Trophoblast cell (in vitro differentiated cells and primary cell): ENCODE results near the gene TADA2B.

Source experiments
- DNase-seq, 2 donors: peaks; one replicate each; pipeline ENCODE4 v3.0.0-alpha.2; 2016
- H2AFZ ChIP-seq: 2 replicates; pipeline ENCODE4 v1.6.1; 2013; ENCODE audit warnings: low read length, moderate library complexity, mild to moderate bottlenecking; ENCODE audit not compliant: insufficient read depth, poor library complexity
- H2AK5ac ChIP-seq: 2 replicates; pipeline ENCODE4 v1.6.1; 2013; ENCODE audit warnings: mild to moderate bottlenecking, low read length
- H2BK120ac ChIP-seq: 2 replicates; pipeline ENCODE4 v1.6.1; 2013; ENCODE audit warnings: low read length, mild to moderate bottlenecking, moderate library complexity; ENCODE audit not compliant: insufficient read depth, poor library complexity
- H2BK12ac ChIP-seq: 2 replicates; pipeline ENCODE4 v1.6.1; 2013; ENCODE audit warnings: mild to moderate bottlenecking, low read length, moderate library complexity
- H2BK5ac ChIP-seq: 2 replicates; pipeline ENCODE4 v1.6.1; 2013; ENCODE audit warnings: low read length, low read depth, moderate library complexity, mild to moderate bottlenecking; ENCODE audit not compliant: poor library complexity
- H3K14ac ChIP-seq: 2 replicates; pipeline ENCODE4 v1.6.1; 2013; ENCODE audit warnings: mild to moderate bottlenecking, low read length
- H3K18ac ChIP-seq: 2 replicates; pipeline ENCODE4 v1.6.1; 2013; ENCODE audit warnings: mild to moderate bottlenecking, low read length
- H3K23ac ChIP-seq: 2 replicates; pipeline ENCODE4 v1.6.1; 2013; ENCODE audit warnings: low read length
- H3K27ac ChIP-seq: 2 replicates; pipeline ENCODE4 v1.5.1; 2013; ENCODE audit warnings: low read depth, mild to moderate bottlenecking, inconsistent platforms, low read length, moderate library complexity
- H3K27me3 ChIP-seq: 2 replicates; pipeline ENCODE4 v1.6.1; 2013; ENCODE audit warnings: inconsistent platforms, mild to moderate bottlenecking, low read length, moderate library complexity; ENCODE audit not compliant: insufficient read depth
- H3K36me3 ChIP-seq, 2 experiments: 1 replicate in 1 of 2; 2 replicates in 1 of 2; pipeline ENCODE4 v1.6.1; 2013; ENCODE audit warnings: low read length in 2 of 2, mild to moderate bottlenecking in 2 of 2, moderate library complexity in 1 of 2; ENCODE audit not compliant: insufficient read depth in 2 of 2, control insufficient read depth in 1 of 2
- H3K4ac ChIP-seq: 2 replicates; pipeline ENCODE4 v1.6.1; 2013; ENCODE audit warnings: low read depth, mild to moderate bottlenecking, low read length, moderate library complexity
- H3K4me1 ChIP-seq, 2 experiments: 1 replicate in 1 of 2; 2 replicates in 1 of 2; pipeline ENCODE4 v1.6.1; 2013; ENCODE audit warnings: low read length in 2 of 2, mild to moderate bottlenecking in 2 of 2, moderate library complexity in 1 of 2; ENCODE audit not compliant: insufficient read depth in 2 of 2, control insufficient read depth in 1 of 2
- H3K4me2 ChIP-seq: 2 replicates; pipeline ENCODE4 v1.6.1; 2013; ENCODE audit warnings: inconsistent platforms, mild to moderate bottlenecking, low read length, moderate library complexity
- H3K4me3 ChIP-seq: 2 replicates; pipeline ENCODE4 v1.5.1; 2013; ENCODE audit warnings: mild to moderate bottlenecking, low read depth, low read length, inconsistent platforms
- H3K79me1 ChIP-seq: one replicate; pipeline ENCODE4 v1.6.1; 2013; ENCODE audit warnings: low read length
- H3K79me2 ChIP-seq: 2 replicates; pipeline ENCODE4 v1.6.1; 2013; ENCODE audit warnings: low read length, mild to moderate bottlenecking; ENCODE audit not compliant: control insufficient read depth, insufficient read depth, poor library complexity
- H3K9ac ChIP-seq: 2 replicates; pipeline ENCODE4 v1.6.1; 2013; ENCODE audit warnings: mild to moderate bottlenecking, low read length
- H3K9me3 ChIP-seq: 2 replicates; pipeline ENCODE4 v1.6.1; 2013; ENCODE audit warnings: low read depth, mild to moderate bottlenecking, control low read depth, inconsistent platforms, low read length; ENCODE audit not compliant: insufficient read depth
- H4K12ac ChIP-seq: 2 replicates; pipeline ENCODE4 v1.6.1; 2013; ENCODE audit warnings: low read depth, mild to moderate bottlenecking, low read length, moderate library complexity
- H4K8ac ChIP-seq: 2 replicates; pipeline ENCODE4 v1.6.1; 2013; ENCODE audit warnings: low read depth, mild to moderate bottlenecking, low read length, moderate library complexity
- H4K91ac ChIP-seq: one replicate; pipeline ENCODE4 v1.6.1; 2013; ENCODE audit warnings: low read depth, mild to moderate bottlenecking, low read length, moderate library complexity
- WGBS: extraction: QIAGEN DNeasy Blood & Tissue Kit; methylation state at CpG from one replicate; pipeline ENCODE4 v1.1.7; 2013; ENCODE audit warnings: missing lambda C conversion rate; ENCODE audit not compliant: insufficient read length, insufficient coverage; ENCODE audit errors: extremely low coverage; 5-methylcytosine and 5-hydroxymethylcytosine counted together

Gene TADA2B

DNA sequence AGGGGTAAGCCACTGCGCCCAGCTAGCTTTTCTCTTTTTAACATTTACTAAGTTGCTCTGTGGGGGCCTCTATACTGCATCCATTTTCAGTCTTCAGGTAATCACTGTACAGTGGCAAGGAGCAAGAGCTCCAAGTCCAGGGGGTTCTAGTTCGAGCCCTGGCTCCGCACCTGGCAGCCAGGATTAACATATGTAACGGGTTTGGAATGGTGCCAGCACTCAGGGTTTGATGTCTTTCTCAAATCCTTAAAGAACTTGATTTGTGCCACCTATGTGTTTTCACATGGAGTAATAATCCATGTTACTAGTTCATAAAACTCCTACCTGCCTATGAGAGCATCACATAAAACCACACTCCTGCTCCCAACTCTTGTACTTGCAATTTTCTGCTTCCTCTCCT lies 20.2 kb downstream of the TADA2B start:
- Histone ChIP-seq H2AK5ac (no peak overlapping the region), H3K79me2 (peaks cover 12% of the 10 kb centered on the region), H2BK120ac (no peak overlapping the region), H3K79me1 (peaks cover 7% of the 10 kb centered on the region), H4K91ac (no peak overlapping the region), H3K36me3 (peaks cover 32 to 38% of the 10 kb centered on the region in 2 experiments), H3K14ac (no peak overlapping the region), H3K4me3 (no peak overlapping the region), H3K18ac (no peak overlapping the region), H3K27me3 (no peaks in the 10 kb centered on the region), H3K9ac (no peak overlapping the region), H3K4me2 (no peak overlapping the region), H3K4ac (no peak overlapping the region), H2BK5ac (no peak overlapping the region), H3K23ac (no peak overlapping the region), H3K4me1 (peaks cover 3% of the 10 kb centered on the region in 2 experiments), H3K27ac (no peak overlapping the region), H3K9me3 (peaks cover 2% of the 10 kb centered on the region), H2BK12ac (no peak overlapping the region), H2AFZ (no peak overlapping the region), H4K12ac (no peak overlapping the region), H4K8ac (no peak overlapping the region)
- WGBS = no CpG with 5 or more reads among the region's 4 CpGs
- DNase-seq = no peak

DNA sequence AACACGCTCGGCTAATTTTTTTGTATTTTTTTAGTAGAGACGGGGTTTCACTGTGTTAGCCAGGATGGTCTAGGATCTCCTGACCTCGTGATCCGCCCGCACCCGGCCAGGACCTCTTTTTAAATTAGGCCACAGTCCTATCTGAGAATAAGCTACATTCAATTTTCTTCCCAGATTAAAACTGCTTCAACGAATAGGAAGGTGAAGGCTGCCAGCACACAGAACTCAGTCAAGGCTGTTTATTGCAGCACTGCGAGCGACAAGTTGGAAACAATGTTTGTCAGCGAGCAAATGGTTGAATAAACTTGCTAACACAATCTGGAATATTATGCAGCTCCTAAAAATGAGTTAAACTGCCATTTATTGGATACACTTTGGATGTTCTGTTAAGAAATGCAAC lies 22.8 kb downstream of the TADA2B start:
- Histone ChIP-seq H2AFZ (no peak overlapping the region), H3K4me2 (no peak overlapping the region), H3K4me1 (peaks cover 7% of the 10 kb centered on the region in 2 experiments), H3K36me3 (peaks cover 19 to 25% of the 10 kb centered on the region in 2 experiments), H4K8ac (no peak overlapping the region), H2AK5ac (no peak overlapping the region), H3K18ac (no peak overlapping the region), H3K27me3 (no peaks in the 10 kb centered on the region), H4K12ac (no peak overlapping the region), H3K14ac (no peak overlapping the region), H3K27ac (no peak overlapping the region), H2BK5ac (no peak overlapping the region), H3K9ac (no peak overlapping the region), H3K4me3 (no peak overlapping the region), H3K9me3 (peaks cover 2% of the 10 kb centered on the region), H4K91ac (no peak overlapping the region), H2BK12ac (no peak overlapping the region), H3K79me2 (peaks cover 14% of the 10 kb centered on the region), H3K23ac (no peak overlapping the region), H2BK120ac (no peak overlapping the region), H3K4ac (peak overlapping the region; percentile 60), H3K79me1 (peaks cover 8% of the 10 kb centered on the region)
- no CpG with 5 or more reads among the region's 11 CpGs for WGBS
- DNase-seq = no peak

DNA sequence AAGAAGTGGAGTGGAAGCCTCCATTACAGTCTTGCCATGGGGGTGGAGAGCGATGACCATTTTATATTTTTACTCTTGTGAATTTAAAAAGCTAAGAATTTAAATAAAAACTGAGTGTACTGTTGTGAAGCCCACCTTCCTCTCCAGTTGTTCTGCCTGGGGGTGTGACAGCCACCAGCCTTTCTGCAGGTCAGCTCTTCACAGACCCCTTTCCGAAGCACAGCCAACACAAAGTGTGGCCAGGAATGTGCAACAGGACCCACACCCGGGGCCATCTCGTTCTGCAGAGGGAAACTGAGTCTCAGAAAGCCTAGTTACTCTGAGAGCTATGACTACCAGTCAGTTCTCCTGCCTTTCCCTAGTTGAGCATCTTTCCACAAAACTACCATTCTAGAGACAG lies 23.3 kb downstream of the TADA2B start:
- H3K27ac ChIP-seq = no peak overlapping the region
- no peaks in the 10 kb centered on the region for H3K27me3 ChIP-seq
- H3K4me1 ChIP-seq = peaks cover 7% of the 10 kb centered on the region in 2 experiments
- DNase-seq = no peak
- peak overlapping the region; percentile 95 for H3K4me2 ChIP-seq
- WGBS = no CpG with 5 or more reads among the region's 4 CpGs
- H4K91ac ChIP-seq = no peak overlapping the region
- H2BK5ac ChIP-seq = no peak overlapping the region
- peaks cover 14% of the 10 kb centered on the region for H3K79me2 ChIP-seq
- peaks cover 8% of the 10 kb centered on the region for H3K79me1 ChIP-seq
- H3K14ac ChIP-seq = no peak overlapping the region
- H2BK120ac ChIP-seq = no peak overlapping the region
- H3K4ac ChIP-seq = peak overlapping the region; percentile 64
- H2AK5ac ChIP-seq = no peak overlapping the region
- no peak overlapping the region for H3K9ac ChIP-seq
- H3K23ac ChIP-seq = no peak overlapping the region
- H3K36me3 ChIP-seq = peaks cover 17 to 21% of the 10 kb centered on the region in 2 experiments
- H4K12ac ChIP-seq = no peak overlapping the region
- H2BK12ac ChIP-seq = no peak overlapping the region
- no peak overlapping the region for H3K18ac ChIP-seq
- peaks cover 2% of the 10 kb centered on the region for H3K9me3 ChIP-seq
- H3K4me3 ChIP-seq = no peak overlapping the region
- H2AFZ ChIP-seq = no peak overlapping the region
- no peak overlapping the region for H4K8ac ChIP-seq

DNA sequence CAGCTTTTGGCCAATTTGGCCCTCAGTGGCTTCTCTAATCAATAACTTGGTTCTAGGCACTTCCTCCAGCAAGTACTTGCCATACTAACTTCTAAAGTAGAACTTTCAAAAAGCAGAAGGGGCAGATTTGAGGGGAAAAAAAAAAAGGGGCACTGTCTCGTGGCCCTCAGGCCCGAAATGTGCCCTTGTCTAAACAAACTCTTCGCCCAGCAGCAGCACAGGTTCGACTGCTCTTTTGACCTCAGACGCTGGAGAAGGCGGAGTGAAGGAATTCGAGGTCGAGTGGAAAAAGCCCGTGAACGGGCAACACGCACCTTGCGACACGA lies 23.9 kb downstream of the TADA2B start:
- WGBS = no CpG with 5 or more reads among the region's 13 CpGs
- no peak for DNase-seq

More for the DNA sequence above, 23.9 kb downstream of the TADA2B start:
- Histone ChIP-seq H3K79me1 (peaks cover 8% of the 10 kb centered on the region), H4K91ac (no peak overlapping the region), H3K14ac (no peak overlapping the region), H3K23ac (no peak overlapping the region), H3K79me2 (peaks cover 14% of the 10 kb centered on the region), H2BK12ac (no peak overlapping the region), H3K27me3 (no peaks in the 10 kb centered on the region), H4K8ac (no peak overlapping the region), H3K36me3 (peaks cover 11 to 15% of the 10 kb centered on the region in 2 experiments), H3K4me1 (peaks cover 7% of the 10 kb centered on the region in 2 experiments), H3K9me3 (no peaks in the 10 kb centered on the region), H3K9ac (peak overlapping the region; percentile 94), H3K27ac (no peak overlapping the region), H3K4ac (peak overlapping the region; percentile 67), H2AK5ac (no peak overlapping the region), H2BK5ac (no peak overlapping the region), H4K12ac (peak overlapping the region; percentile 3), H3K4me3 (peak overlapping the region; percentile 98), H3K18ac (peak overlapping the region; percentile 17), H2AFZ (peak overlapping the region; percentile 4), H2BK120ac (no peak overlapping the region), H3K4me2 (peak overlapping the region; percentile 95)
